PFSK-1 (cell line): Measurements from ENCODE around the gene VTI1A.

ENCODE experiments used
- FOXP2 ChIP-seq: optimal IDR thresholded peaks from 2 replicates; pipeline ENCODE3; 2011; ENCODE audit warnings: borderline replicate concordance, control low read depth, inconsistent platforms; ENCODE audit not compliant: insufficient read depth; ENCODE audit errors: extremely low read length, extremely low read depth
- POLR2AphosphoS5 ChIP-seq: IDR thresholded peaks from 2 replicates; pipeline ENCODE4 v1.6.1; 2012; ENCODE audit warnings: low read depth, mild to moderate bottlenecking, control low read depth, low read length, moderate library complexity
- SIN3A ChIP-seq: IDR thresholded peaks from 2 replicates; pipeline ENCODE4 v1.6.1; 2012; ENCODE audit warnings: mild to moderate bottlenecking, low read length, moderate library complexity, borderline replicate concordance; ENCODE audit not compliant: insufficient read depth
- TAF1 ChIP-seq: IDR thresholded peaks from 2 replicates; pipeline ENCODE4 v1.6.1; 2012; ENCODE audit warnings: low read length, control low read depth, borderline replicate concordance; ENCODE audit not compliant: insufficient read depth
- TF ChIP-seq, protein P1 (sequence below), 2 experiments: IDR thresholded peaks; 2 replicates each; pipeline versions ENCODE4 v1.6.1 to v1.8.0; 2011 to 2012; ENCODE audit warnings: low read depth in 2 of 2, low read length in 2 of 2, control low read depth in 1 of 2, inconsistent platforms in 1 of 2, mild to moderate bottlenecking in 1 of 2, moderate library complexity in 1 of 2; ENCODE audit not compliant: insufficient read depth in 1 of 2

DNA sequence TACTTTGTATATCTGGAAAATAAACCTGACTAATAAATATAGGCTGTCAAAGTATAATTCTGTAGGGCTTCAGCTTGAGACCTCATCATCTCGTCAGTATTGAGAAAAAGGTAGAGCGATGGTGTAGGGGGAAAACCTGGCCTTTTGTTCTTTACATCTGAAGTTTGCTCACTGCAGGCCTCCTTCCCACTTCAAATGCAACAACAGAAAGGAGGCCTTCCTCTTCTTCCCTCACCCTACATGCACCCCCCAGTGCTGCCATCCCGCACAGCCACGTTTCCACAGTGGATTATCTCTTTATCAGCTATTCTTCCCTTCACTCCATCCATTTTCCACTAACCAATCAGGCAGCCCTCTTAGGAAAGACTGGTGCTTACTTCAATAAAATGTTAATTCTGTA is 112.3 kb downstream of the VTI1A start:
- TF ChIP-seq POLR2AphosphoS5 (no peak), SIN3A (no peak), TAF1 (no peak), FOXP2 (no peak)
- TF ChIP-seq, protein P1, sequence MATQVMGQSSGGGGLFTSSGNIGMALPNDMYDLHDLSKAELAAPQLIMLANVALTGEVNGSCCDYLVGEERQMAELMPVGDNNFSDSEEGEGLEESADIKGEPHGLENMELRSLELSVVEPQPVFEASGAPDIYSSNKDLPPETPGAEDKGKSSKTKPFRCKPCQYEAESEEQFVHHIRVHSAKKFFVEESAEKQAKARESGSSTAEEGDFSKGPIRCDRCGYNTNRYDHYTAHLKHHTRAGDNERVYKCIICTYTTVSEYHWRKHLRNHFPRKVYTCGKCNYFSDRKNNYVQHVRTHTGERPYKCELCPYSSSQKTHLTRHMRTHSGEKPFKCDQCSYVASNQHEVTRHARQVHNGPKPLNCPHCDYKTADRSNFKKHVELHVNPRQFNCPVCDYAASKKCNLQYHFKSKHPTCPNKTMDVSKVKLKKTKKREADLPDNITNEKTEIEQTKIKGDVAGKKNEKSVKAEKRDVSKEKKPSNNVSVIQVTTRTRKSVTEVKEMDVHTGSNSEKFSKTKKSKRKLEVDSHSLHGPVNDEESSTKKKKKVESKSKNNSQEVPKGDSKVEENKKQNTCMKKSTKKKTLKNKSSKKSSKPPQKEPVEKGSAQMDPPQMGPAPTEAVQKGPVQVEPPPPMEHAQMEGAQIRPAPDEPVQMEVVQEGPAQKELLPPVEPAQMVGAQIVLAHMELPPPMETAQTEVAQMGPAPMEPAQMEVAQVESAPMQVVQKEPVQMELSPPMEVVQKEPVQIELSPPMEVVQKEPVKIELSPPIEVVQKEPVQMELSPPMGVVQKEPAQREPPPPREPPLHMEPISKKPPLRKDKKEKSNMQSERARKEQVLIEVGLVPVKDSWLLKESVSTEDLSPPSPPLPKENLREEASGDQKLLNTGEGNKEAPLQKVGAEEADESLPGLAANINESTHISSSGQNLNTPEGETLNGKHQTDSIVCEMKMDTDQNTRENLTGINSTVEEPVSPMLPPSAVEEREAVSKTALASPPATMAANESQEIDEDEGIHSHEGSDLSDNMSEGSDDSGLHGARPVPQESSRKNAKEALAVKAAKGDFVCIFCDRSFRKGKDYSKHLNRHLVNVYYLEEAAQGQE (IDR thresholded peaks at IDR 0.05; ENCODE audit: insufficient read depth in 1 of 2, low read depth in 2 of 2, low read length in 2 of 2) = no peak
